SK-N-SH treated with all-trans-retinoic acid at 6 μM for 48 hours (cell line): ENCODE data around the gene KCNIP1.

Source experiments
- ATAC-seq: fragments of 200-7000 bp; cut with Tn5 transposase; 3 replicates; pipeline ENCODE4 v1.9.1; 2020; ENCODE audit warnings: mild to moderate bottlenecking, moderate library complexity
- ARNTL ChIP-seq: fragments of 450-650 bp; formaldehyde crosslinking; IDR thresholded peaks from 2 replicates; pipeline ENCODE4 v1.5.0; 2020; ENCODE audit warnings: low read depth, mild to moderate bottlenecking, moderate library complexity, borderline replicate concordance
- BACH2 ChIP-seq: fragments of 250-450 bp; sonication (Bioruptor Pico); IDR thresholded peaks from 2 replicates; pipeline ENCODE4 v1.9.0; 2021; ENCODE audit warnings: mild to moderate bottlenecking, borderline replicate concordance
- CREB5 ChIP-seq: fragments of 250-450 bp; sonication (Bioruptor Pico); IDR thresholded peaks from 2 replicates; pipeline ENCODE4 v1.5.1; 2020; ENCODE audit warnings: low read depth, mild to moderate bottlenecking, moderate library complexity
- CSDC2 ChIP-seq: fragments of 250-450 bp; sonication (Bioruptor Pico); IDR thresholded peaks from 2 replicates; pipeline ENCODE4 v1.5.0; 2020; ENCODE audit warnings: mild to moderate bottlenecking, moderate library complexity
- ESRRG ChIP-seq: fragments of 250-450 bp; sonication (Bioruptor Pico); IDR thresholded peaks from 2 replicates; pipeline ENCODE4 v1.6.1; 2021; ENCODE audit warnings: mild to moderate bottlenecking
- ISL1 ChIP-seq: fragments of 250-450 bp; sonication (Bioruptor Pico); IDR thresholded peaks from 2 replicates; pipeline ENCODE4 v2.1.2; 2022; ENCODE audit warnings: mild to moderate bottlenecking, moderate library complexity
- OSR1 ChIP-seq: fragments of 250-450 bp; sonication (Bioruptor Pico); IDR thresholded peaks from 2 replicates; pipeline ENCODE4 v1.8.0; 2022; ENCODE audit warnings: moderate library complexity, mild to moderate bottlenecking, inconsistent platforms
- PATZ1 ChIP-seq: fragments of 250-450 bp; sonication (Bioruptor Pico); IDR thresholded peaks from 2 replicates; pipeline ENCODE4 v1.8.0; 2020; ENCODE audit warnings: mild to moderate bottlenecking, moderate library complexity, borderline replicate concordance
- POU6F1 ChIP-seq: fragments of 250-450 bp; sonication (Bioruptor Pico); IDR thresholded peaks from 2 replicates; pipeline ENCODE4 v1.8.0; 2021; ENCODE audit warnings: low read depth, mild to moderate bottlenecking, moderate library complexity, borderline replicate concordance
- PPARA ChIP-seq: fragments of 250-450 bp; sonication (Bioruptor Pico); IDR thresholded peaks from 2 replicates; pipeline ENCODE4 v1.5.0; 2020; ENCODE audit warnings: mild to moderate bottlenecking, borderline replicate concordance
- SNAI2 ChIP-seq: fragments of 250-450 bp; sonication (Bioruptor Pico); IDR thresholded peaks from 2 replicates; pipeline ENCODE4 v1.5.0; 2020; ENCODE audit warnings: mild to moderate bottlenecking, moderate library complexity
- TCF4 ChIP-seq: fragments of 250-450 bp; sonication (Bioruptor Pico); IDR thresholded peaks from 2 replicates; pipeline ENCODE4 v1.8.0; 2021; ENCODE audit warnings: mild to moderate bottlenecking, moderate library complexity, borderline replicate concordance
- TOX ChIP-seq: fragments of 250-450 bp; sonication (Bioruptor Pico); IDR thresholded peaks from 2 replicates; pipeline ENCODE4 v1.8.0; 2021; ENCODE audit warnings: mild to moderate bottlenecking, moderate library complexity, borderline replicate concordance
- TSHZ2 ChIP-seq: fragments of 250-450 bp; sonication (Bioruptor Pico); IDR thresholded peaks from 2 replicates; pipeline ENCODE4 v1.5.0; 2020; ENCODE audit warnings: mild to moderate bottlenecking, moderate library complexity
- ZC3H10 ChIP-seq: fragments of 250-450 bp; sonication (Bioruptor Pico); IDR thresholded peaks from 2 replicates; pipeline ENCODE4 v1.5.1; 2021; ENCODE audit warnings: mild to moderate bottlenecking, moderate library complexity
- ZFP3 ChIP-seq: fragments of 250-450 bp; sonication (Bioruptor Pico); IDR thresholded peaks from 2 replicates; pipeline ENCODE4 v1.5.0; 2020; ENCODE audit warnings: mild to moderate bottlenecking, moderate library complexity
- ZFP30 ChIP-seq: fragments of 450-650 bp; formaldehyde crosslinking; IDR thresholded peaks from 2 replicates; pipeline ENCODE4 v1.5.0; 2022; ENCODE audit warnings: mild to moderate bottlenecking, moderate library complexity
- ZNF565 ChIP-seq: fragments of 450-650 bp; formaldehyde crosslinking; conservative IDR thresholded peaks from 2 replicates; pipeline ENCODE4 v1.5.0; 2020; ENCODE audit warnings: low read depth, mild to moderate bottlenecking, moderate library complexity
- ZNF70 ChIP-seq: fragments of 450-650 bp; formaldehyde crosslinking; IDR thresholded peaks from 2 replicates; pipeline ENCODE4 v1.5.0; 2020; ENCODE audit warnings: mild to moderate bottlenecking, moderate library complexity
- ZNF8 ChIP-seq: fragments of 450-650 bp; formaldehyde crosslinking; IDR thresholded peaks from 2 replicates; pipeline ENCODE4 v1.5.0; 2020; ENCODE audit warnings: mild to moderate bottlenecking, moderate library complexity

KCNIP1 gene

GRCh38 chr5:170711300-170711699 lies 207.5 kb downstream of the KCNIP1 start:
- TF ChIP-seq ZNF565 (CRISPR knock-in tag): no peak

GRCh38 chr5:170715141-170715540 lies 211.3 kb downstream of the KCNIP1 start:
- ATAC-seq: no peak
- TF ChIP-seq CREB5 (no peak), TCF4 (CRISPR knock-in tag) (no peak), ZNF8 (no peak), BACH2 (no peak), PATZ1 (CRISPR knock-in tag) (no peak), CSDC2 (CRISPR knock-in tag) (no peak), ESRRG (no peak), ZNF70 (CRISPR knock-in tag) (no peak), POU6F1 (CRISPR knock-in tag) (no peak), ZC3H10 (CRISPR knock-in tag) (no peak), ZFP30 (CRISPR knock-in tag) (no peak), ZNF565 (CRISPR knock-in tag) (no peak)

More at GRCh38 chr5:170711300-170711699, 207.5 kb downstream of the KCNIP1 start:
- ATAC-seq: no peak

- TF ChIP-seq ESRRG (no peak), ISL1 (CRISPR knock-in tag) (no peak), TOX (CRISPR knock-in tag) (no peak), PPARA (no peak), ZNF8 (no peak), CREB5 (no peak), TSHZ2 (CRISPR knock-in tag) (no peak), ZFP30 (CRISPR knock-in tag) (no peak), CSDC2 (CRISPR knock-in tag) (no peak), PATZ1 (CRISPR knock-in tag) (no peak), ARNTL (CRISPR knock-in tag) (no peak), ZFP3 (CRISPR knock-in tag) (no peak), TCF4 (CRISPR knock-in tag) (no peak), ZC3H10 (CRISPR knock-in tag) (no peak), OSR1 (CRISPR knock-in tag) (no peak), SNAI2 (no peak)
- ATAC-seq: no peak
Measured at GRCh38 chr5:170716396-170716795, 212.6 kb downstream of the KCNIP1 start.
